ENCODE results near the gene FFAR2. TPM values are rescaled to one million over a fixed set of nuclear protein-coding genes. Genes with fewer than 3 reads are reported as not detected.

The FFAR2 gene
- total RNA-seq, 3 donors from 2014 or later, result 0.15 TPM; not detected in 2

DNA sequence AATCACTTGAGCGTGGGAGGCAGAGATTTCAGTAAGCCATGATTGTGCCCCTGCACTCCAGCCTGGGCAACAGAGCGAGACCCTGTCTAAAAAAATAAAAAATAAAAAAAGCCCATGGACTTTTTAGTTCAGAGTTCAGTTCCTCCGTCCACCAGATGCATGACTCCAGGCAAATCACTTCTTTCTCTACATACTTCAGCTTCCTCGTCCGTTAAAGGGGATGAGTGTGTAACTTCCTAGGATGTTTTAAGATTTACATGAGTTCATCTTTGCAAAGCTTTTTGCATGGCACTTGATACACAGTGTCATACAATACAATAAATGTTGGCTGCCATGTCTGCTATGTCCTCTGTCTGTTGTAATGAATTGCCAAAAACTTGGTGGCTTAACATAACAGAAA lies 10.0 kb upstream of the FFAR2 start:
- no peaks in the 10 kb centered on the region for H3K36me3 ChIP-seq
- no peak overlapping the region for H3K27ac ChIP-seq
- TF ChIP-seq POLR2A (IDR thresholded peaks at IDR 0.05) (no peak), POLR2AphosphoS5 (IDR thresholded peaks at IDR 0.05) (no peak)
- TF ChIP-seq, protein P1, sequence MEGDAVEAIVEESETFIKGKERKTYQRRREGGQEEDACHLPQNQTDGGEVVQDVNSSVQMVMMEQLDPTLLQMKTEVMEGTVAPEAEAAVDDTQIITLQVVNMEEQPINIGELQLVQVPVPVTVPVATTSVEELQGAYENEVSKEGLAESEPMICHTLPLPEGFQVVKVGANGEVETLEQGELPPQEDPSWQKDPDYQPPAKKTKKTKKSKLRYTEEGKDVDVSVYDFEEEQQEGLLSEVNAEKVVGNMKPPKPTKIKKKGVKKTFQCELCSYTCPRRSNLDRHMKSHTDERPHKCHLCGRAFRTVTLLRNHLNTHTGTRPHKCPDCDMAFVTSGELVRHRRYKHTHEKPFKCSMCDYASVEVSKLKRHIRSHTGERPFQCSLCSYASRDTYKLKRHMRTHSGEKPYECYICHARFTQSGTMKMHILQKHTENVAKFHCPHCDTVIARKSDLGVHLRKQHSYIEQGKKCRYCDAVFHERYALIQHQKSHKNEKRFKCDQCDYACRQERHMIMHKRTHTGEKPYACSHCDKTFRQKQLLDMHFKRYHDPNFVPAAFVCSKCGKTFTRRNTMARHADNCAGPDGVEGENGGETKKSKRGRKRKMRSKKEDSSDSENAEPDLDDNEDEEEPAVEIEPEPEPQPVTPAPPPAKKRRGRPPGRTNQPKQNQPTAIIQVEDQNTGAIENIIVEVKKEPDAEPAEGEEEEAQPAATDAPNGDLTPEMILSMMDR (IDR thresholded peaks at IDR 0.05), result no peak
- peaks cover 4 to 8% of the 10 kb centered on the region in 2 donors for H3K4me1 ChIP-seq
- H3K4me3 ChIP-seq, result no peak overlapping the region
- DNase-seq (ENCODE audit: low spot score in 2 of 2), result no peak
- H3K9me3 ChIP-seq, result no peaks in the 10 kb centered on the region
- intact Hi-C loops (cut with DNase I; ENCODE audit: low total_unique reads), result no loop called here
- no peaks in the 10 kb centered on the region for H3K27me3 ChIP-seq

DNA sequence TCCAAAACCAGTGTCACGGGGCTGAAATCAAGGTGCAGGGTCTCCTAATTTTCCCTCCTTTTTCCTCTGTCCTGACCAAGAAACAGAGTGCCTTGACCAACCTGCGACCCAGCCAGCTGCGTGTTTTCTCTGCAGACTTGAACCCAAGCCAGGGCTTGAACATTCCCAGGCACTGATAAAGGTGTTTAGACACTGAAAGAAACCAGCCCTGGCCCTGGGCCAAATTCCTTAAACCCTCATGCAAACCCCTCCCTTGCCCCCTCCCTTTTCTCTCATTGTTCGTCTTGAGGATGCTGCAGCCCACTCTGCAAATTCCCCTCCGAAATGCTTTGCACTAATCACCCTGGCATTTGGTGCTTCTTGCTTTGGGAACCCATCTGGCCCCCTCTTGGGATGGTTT lies 9.5 kb upstream of the FFAR2 start:
- H3K36me3 ChIP-seq, result no peaks in the 10 kb centered on the region
- DNase-seq (ENCODE audit: low spot score in 2 of 2), result no peak
- no peak overlapping the region for H3K27ac ChIP-seq
- peaks cover 4 to 8% of the 10 kb centered on the region in 2 donors for H3K4me1 ChIP-seq
- no peaks in the 10 kb centered on the region for H3K27me3 ChIP-seq
- H3K9me3 ChIP-seq, result no peaks in the 10 kb centered on the region
- no peak overlapping the region for H3K4me3 ChIP-seq
- no peak for TF ChIP-seq POLR2A (IDR thresholded peaks at IDR 0.05)
- TF ChIP-seq, protein P1 (IDR thresholded peaks at IDR 0.05), result no peak
- no peak for TF ChIP-seq POLR2AphosphoS5 (IDR thresholded peaks at IDR 0.05)
- intact Hi-C loops (cut with DNase I; ENCODE audit: low total_unique reads), result no loop called here

DNA sequence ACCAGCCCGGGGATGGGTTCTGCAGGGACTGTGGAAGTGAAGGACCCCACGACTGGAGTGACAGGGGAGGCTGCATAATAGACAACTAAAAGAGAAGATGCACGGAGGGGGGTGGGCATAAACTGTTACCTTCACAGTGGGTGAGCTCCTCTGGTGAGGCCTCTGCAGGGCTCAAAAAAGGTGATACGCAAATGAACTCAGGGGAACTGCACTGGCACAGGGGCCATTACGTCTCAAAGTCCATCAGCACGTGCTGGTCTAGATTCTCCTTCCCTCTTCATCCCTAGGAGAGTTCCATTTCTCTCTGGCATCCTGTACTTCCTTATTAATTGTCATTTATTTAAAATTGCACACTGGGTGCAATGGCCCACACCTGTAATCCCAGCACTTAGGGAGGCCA lies 8.1 kb upstream of the FFAR2 start:
- Histone ChIP-seq H3K27ac (no peak overlapping the region), H3K9me3 (no peaks in the 10 kb centered on the region), H3K4me3 (no peak overlapping the region), H3K27me3 (no peaks in the 10 kb centered on the region), H3K4me1 (peaks cover 4 to 8% of the 10 kb centered on the region in 2 donors), H3K36me3 (no peaks in the 10 kb centered on the region)
- no peak for TF ChIP-seq POLR2AphosphoS5 (IDR thresholded peaks at IDR 0.05)
- TF ChIP-seq, protein P1 (IDR thresholded peaks at IDR 0.05), result no peak
- no peak for TF ChIP-seq POLR2A (IDR thresholded peaks at IDR 0.05)
- DNase-seq (ENCODE audit: low spot score in 2 of 2), result no peak
- intact Hi-C loops (cut with DNase I; ENCODE audit: low total_unique reads), result no loop called here

DNA sequence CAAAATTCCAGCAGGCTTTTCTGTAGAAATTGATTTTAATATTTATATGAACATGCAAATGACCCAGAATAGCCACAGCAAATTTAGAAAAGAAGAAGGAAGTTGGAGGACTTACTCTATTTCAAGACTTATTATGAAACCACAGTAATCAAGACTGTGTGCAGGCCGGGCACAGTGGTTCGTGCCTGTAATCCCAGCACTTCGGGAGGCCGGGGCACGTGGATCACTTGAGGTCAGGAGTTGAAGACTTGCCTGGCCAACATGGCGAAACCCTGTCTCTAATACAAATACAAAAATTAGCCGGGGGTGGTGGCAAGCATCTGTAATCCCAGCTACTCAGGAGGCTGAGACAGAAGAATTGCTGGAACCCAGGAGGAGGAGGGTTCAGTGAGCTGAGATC lies 6.0 kb upstream of the FFAR2 start:
- DNase-seq (ENCODE audit: low spot score in 2 of 2), result no peak
- TF ChIP-seq POLR2AphosphoS5 (IDR thresholded peaks at IDR 0.05) (no peak), POLR2A (IDR thresholded peaks at IDR 0.05) (no peak)
- TF ChIP-seq, protein P1 (IDR thresholded peaks at IDR 0.05), result no peak
- H3K27ac ChIP-seq, result no peak overlapping the region
- no peaks in the 10 kb centered on the region for H3K27me3 ChIP-seq
- no peaks in the 10 kb centered on the region for H3K9me3 ChIP-seq
- intact Hi-C loops (cut with DNase I; ENCODE audit: low total_unique reads), result no loop called here
- H3K4me3 ChIP-seq, result no peak overlapping the region
- H3K36me3 ChIP-seq, result no peaks in the 10 kb centered on the region
- no peaks in the 10 kb centered on the region for H3K4me1 ChIP-seq

DNA sequence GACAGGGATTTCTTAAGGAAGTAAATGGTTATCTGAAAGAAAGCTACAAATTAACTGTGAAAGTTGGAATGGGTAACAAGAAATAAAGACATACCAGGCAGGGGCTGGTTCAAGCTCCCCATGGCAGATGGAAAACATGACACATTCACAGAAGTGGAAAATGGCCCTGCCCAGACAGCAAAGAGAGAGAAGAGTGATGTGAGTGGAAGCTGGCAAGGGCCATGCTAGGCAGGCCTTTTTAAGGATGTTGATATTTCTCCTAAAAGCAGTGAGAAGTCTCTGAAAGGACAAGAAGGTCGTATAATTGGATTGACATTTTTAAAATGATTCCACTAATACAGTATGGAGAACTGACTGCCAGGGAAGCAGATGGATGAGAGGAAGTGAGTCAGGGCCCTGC lies 3.3 kb upstream of the FFAR2 start:
- Histone ChIP-seq H3K27me3 (no peaks in the 10 kb centered on the region), H3K9me3 (no peaks in the 10 kb centered on the region), H3K4me3 (no peak overlapping the region), H3K4me1 (no peaks in the 10 kb centered on the region), H3K27ac (no peak overlapping the region), H3K36me3 (no peaks in the 10 kb centered on the region)
- intact Hi-C loops (cut with DNase I; ENCODE audit: low total_unique reads), result no loop called here
- TF ChIP-seq POLR2AphosphoS5 (IDR thresholded peaks at IDR 0.05), result no peak
- TF ChIP-seq, protein P1 (IDR thresholded peaks at IDR 0.05), result no peak
- TF ChIP-seq POLR2A (IDR thresholded peaks at IDR 0.05), result no peak
- no peak for DNase-seq (ENCODE audit: low spot score in 2 of 2)

Measured in breast epithelium (tissue), 4 donors.